HepG2 (cell line): Measurements from ENCODE around the gene SC5D. TPM values are rescaled to one million over a fixed set of nuclear protein-coding genes. Genes with fewer than 3 reads are reported as not detected.

Experiments used
- ARHGAP35 ChIP-seq: sonication (generic); formaldehyde crosslinking; IDR thresholded peaks from 2 replicates; pipeline ENCODE4 v1.9.0; 2022; ENCODE audit warnings: mild to moderate bottlenecking, inconsistent platforms, moderate library complexity, missing genetic modification reagents, borderline replicate concordance
- ATRX ChIP-seq: sonication (generic); formaldehyde crosslinking; IDR thresholded peaks from 2 replicates; pipeline ENCODE4 v1.4.0; 2020; ENCODE audit warnings: missing genetic modification reagents, borderline replicate concordance
- BATF2 ChIP-seq: sonication (generic); formaldehyde crosslinking; IDR thresholded peaks from 2 replicates; pipeline ENCODE4 v1.8.0; 2022; ENCODE audit warnings: mild to moderate bottlenecking, missing genetic modification reagents, moderate library complexity
- CCAR2 ChIP-seq: fragments of 200-400 bp; formaldehyde crosslinking; optimal IDR thresholded peaks from 2 replicates; pipeline ENCODE3; 2018; ENCODE audit warnings: low read depth, mild to moderate bottlenecking, low read length, moderate library complexity
- ELF3 ChIP-seq: IDR thresholded peaks from 2 replicates; pipeline ENCODE4 v1.6.1; 2016; ENCODE audit warnings: missing genetic modification reagents, missing compliant biosample characterization
- PHF20 ChIP-seq: sonication (generic); formaldehyde crosslinking; IDR thresholded peaks from 2 replicates; pipeline ENCODE4 v1.5.0; 2020; ENCODE audit warnings: mild to moderate bottlenecking, missing genetic modification reagents
- SP1 ChIP-seq, 2 experiments: fragments of 450-650 bp in 1 of 2; sonication (generic) in 1 of 2; formaldehyde crosslinking in 1 of 2; IDR thresholded peaks; 2 replicates each; pipeline versions ENCODE4 v1.4.0 to v1.6.1; 2016 to 2020; ENCODE audit warnings: missing genetic modification reagents in 1 of 2
- ZFP91 ChIP-seq: sonication (generic); formaldehyde crosslinking; IDR thresholded peaks from 2 replicates; pipeline ENCODE4 v1.9.0; 2022; ENCODE audit warnings: missing genetic modification reagents, mild to moderate bottlenecking, borderline replicate concordance
- ZNF292 ChIP-seq: sonication (generic); formaldehyde crosslinking; IDR thresholded peaks from 2 replicates; pipeline ENCODE4 v1.8.1; 2022; ENCODE audit warnings: mild to moderate bottlenecking, low read depth, missing genetic modification reagents, borderline replicate concordance
- ZNF772 ChIP-seq: sonication (generic); formaldehyde crosslinking; IDR thresholded peaks from 2 replicates; pipeline ENCODE4 v1.5.0; 2020; ENCODE audit warnings: mild to moderate bottlenecking, missing genetic modification reagents
- polyA plus RNA-seq, 8 experiments: library from polyadenylated mRNA; depleted of rRNA in 3 of 8; stranded (reverse) in 7 of 8; unstranded in 1 of 8; fragments of >200 nt; fragmentation: Illumina TruSeq in 4 of 8; extraction: Trizol in 4 of 8; gene quantifications; 2 replicates each; pipeline versions ENCODE4 v1.2.1 to v1.2.3, GENCODE V29; 2011 to 2016; ENCODE audit warnings: low read depth in 4 of 8, missing spikeins in 1 of 8, mixed read lengths in 1 of 8; ENCODE audit not compliant: insufficient read depth in 1 of 8
- total RNA-seq, 5 experiments: library from RNA; depleted of rRNA; stranded (reverse); fragments of >200 nt; fragmentation: Illumina TruSeq; extraction: Trizol; gene quantifications; 2 replicates each; pipeline ENCODE4 v1.2.3, GENCODE V29; 2016; ENCODE audit warnings: low read depth in 1 of 5
- TF ChIP-seq, protein P1 (sequence below): sonication (generic); formaldehyde crosslinking; IDR thresholded peaks from 2 replicates; pipeline ENCODE4 v1.4.0; 2020; ENCODE audit warnings: missing genetic modification reagents, borderline replicate concordance
- TF ChIP-seq, protein P2 (sequence below): sonication (generic); formaldehyde crosslinking; IDR thresholded peaks from 2 replicates; pipeline ENCODE4 v1.8.0; 2022; ENCODE audit warnings: mild to moderate bottlenecking, missing genetic modification reagents, borderline replicate concordance
- TF ChIP-seq, protein P3 (sequence below): fragments of 450-650 bp; IDR thresholded peaks from 2 replicates; pipeline ENCODE4 v1.6.1; 2016

The SC5D gene
- total and polyA plus RNA-seq, 2 of the 13 experiments (the other 11 are each of a cell fraction or from before 2014, with no cell fraction given), result 84.4 to 155 TPM

GRCh38 chr11:121292495-121293287, at the start of gene SC5D (continued):
- TF ChIP-seq, protein P1, sequence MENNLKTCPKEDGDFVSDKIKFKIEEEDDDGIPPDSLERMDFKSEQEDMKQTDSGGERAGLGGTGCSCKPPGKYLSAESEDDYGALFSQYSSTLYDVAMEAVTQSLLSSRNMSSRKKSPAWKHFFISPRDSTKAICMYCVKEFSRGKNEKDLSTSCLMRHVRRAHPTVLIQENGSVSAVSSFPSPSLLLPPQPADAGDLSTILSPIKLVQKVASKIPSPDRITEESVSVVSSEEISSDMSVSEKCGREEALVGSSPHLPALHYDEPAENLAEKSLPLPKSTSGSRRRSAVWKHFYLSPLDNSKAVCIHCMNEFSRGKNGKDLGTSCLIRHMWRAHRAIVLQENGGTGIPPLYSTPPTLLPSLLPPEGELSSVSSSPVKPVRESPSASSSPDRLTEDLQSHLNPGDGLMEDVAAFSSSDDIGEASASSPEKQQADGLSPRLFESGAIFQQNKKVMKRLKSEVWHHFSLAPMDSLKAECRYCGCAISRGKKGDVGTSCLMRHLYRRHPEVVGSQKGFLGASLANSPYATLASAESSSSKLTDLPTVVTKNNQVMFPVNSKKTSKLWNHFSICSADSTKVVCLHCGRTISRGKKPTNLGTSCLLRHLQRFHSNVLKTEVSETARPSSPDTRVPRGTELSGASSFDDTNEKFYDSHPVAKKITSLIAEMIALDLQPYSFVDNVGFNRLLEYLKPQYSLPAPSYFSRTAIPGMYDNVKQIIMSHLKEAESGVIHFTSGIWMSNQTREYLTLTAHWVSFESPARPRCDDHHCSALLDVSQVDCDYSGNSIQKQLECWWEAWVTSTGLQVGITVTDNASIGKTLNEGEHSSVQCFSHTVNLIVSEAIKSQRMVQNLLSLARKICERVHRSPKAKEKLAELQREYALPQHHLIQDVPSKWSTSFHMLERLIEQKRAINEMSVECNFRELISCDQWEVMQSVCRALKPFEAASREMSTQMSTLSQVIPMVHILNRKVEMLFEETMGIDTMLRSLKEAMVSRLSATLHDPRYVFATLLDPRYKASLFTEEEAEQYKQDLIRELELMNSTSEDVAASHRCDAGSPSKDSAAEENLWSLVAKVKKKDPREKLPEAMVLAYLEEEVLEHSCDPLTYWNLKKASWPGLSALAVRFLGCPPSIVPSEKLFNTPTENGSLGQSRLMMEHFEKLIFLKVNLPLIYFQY (CRISPR knock-in tag), result peak; percentile 74; the same call in 1 of the 2 replicates
- TF ChIP-seq ZNF772 (CRISPR knock-in tag) (peak; percentile 83; the same call in 1 of the 2 replicates), ARHGAP35 (CRISPR knock-in tag) (peak; percentile 88; the same call in 1 of the 2 replicates), ZFP91 (CRISPR knock-in tag) (peak; percentile 85; the same call in 1 of the 2 replicates), CCAR2 (no peak), ELF3 (CRISPR knock-in tag) (peak; percentile 54; the same call in 1 of the 2 replicates), PHF20 (0 out of 2 replicates have a peak, but pooled peaks have one; percentile 50), ATRX (CRISPR knock-in tag) (no peak), BATF2 (CRISPR knock-in tag) (0 out of 2 replicates have a peak, but pooled peaks have one; percentile 64), ZNF292 (CRISPR knock-in tag) (peak; percentile 84), SP1 (IDR thresholded peaks at IDR 0.05) (no peak), SP1 (CRISPR knock-in tag; IDR thresholded peaks at IDR 0.05) (peak; percentile 80)
- TF ChIP-seq, protein P2, sequence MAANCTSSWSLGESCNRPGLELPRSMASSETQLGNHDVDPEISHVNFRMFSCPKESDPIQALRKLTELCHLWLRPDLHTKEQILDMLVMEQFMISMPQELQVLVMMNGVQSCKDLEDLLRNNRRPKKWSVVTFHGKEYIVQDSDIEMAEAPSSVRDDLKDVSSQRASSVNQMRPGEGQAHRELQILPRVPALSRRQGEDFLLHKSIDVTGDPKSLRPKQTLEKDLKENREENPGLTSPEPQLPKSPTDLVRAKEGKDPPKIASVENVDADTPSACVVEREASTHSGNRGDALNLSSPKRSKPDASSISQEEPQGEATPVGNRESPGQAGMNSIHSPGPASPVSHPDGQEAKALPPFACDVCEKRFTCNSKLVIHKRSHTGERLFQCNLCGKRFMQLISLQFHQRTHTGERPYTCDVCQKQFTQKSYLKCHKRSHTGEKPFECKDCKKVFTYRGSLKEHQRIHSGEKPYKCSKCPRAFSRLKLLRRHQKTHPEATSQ (CRISPR knock-in tag), result 0 out of 2 replicates have a peak, but pooled peaks have one; percentile 15
- TF ChIP-seq, protein P3, sequence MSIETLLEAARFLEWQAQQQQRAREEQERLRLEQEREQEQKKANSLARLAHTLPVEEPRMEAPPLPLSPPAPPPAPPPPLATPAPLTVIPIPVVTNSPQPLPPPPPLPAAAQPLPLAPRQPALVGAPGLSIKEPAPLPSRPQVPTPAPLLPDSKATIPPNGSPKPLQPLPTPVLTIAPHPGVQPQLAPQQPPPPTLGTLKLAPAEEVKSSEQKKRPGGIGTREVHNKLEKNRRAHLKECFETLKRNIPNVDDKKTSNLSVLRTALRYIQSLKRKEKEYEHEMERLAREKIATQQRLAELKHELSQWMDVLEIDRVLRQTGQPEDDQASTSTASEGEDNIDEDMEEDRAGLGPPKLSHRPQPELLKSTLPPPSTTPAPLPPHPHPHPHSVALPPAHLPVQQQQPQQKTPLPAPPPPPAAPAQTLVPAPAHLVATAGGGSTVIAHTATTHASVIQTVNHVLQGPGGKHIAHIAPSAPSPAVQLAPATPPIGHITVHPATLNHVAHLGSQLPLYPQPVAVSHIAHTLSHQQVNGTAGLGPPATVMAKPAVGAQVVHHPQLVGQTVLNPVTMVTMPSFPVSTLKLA, result 0 out of 2 replicates have a peak, but pooled peaks have one; percentile 33
